ENCODE data around the gene MPP4. TPM values are rescaled to one million over a fixed set of nuclear protein-coding genes. Genes with fewer than 3 reads are reported as not detected.

The MPP4 gene
- total and polyA plus RNA-seq, 2 of the 13 experiments (the other 11 are each of a cell fraction or from before 2014, with no cell fraction given) = not detected

GRCh38 chr2:201735486-201735885, 37.0 kb upstream of the MPP4 start (continued):
- TF ChIP-seq ATF6 (CRISPR knock-in tag; conservative IDR thresholded peaks at IDR 0.05) (no peak), MEIS2 (CRISPR knock-in tag; IDR thresholded peaks at IDR 0.05) (0 out of 2 replicates have a peak, but pooled peaks have one; percentile 60), NR2F2 (IDR thresholded peaks at IDR 0.05; ENCODE audit: borderline replicate concordance, low read depth) (no peak), NPAS2 (CRISPR knock-in tag; IDR thresholded peaks at IDR 0.05; ENCODE audit: borderline replicate concordance) (no peak), ZBTB43 (CRISPR knock-in tag; conservative IDR thresholded peaks at IDR 0.05) (peak; percentile 46; the same call in 1 of the 2 replicates), ZNF883 (CRISPR knock-in tag; IDR thresholded peaks at IDR 0.05; ENCODE audit: not compliant biosample characterization) (no peak), ZNF180 (CRISPR knock-in tag; IDR thresholded peaks at IDR 0.05; ENCODE audit: borderline replicate concordance, low read depth) (no peak), ZBTB20 (CRISPR knock-in tag; IDR thresholded peaks at IDR 0.05; ENCODE audit: borderline replicate concordance, low read depth) (no peak), EP300 (IDR thresholded peaks at IDR 0.05; ENCODE audit: low read depth in 2 of 2, low read length in 2 of 2) (no peak), EP300 (CRISPR knock-in tag; IDR thresholded peaks at IDR 0.05; ENCODE audit: borderline replicate concordance) (no peak), MTERF4 (CRISPR knock-in tag; IDR thresholded peaks at IDR 0.05) (no peak), RERE (CRISPR knock-in tag; IDR thresholded peaks at IDR 0.05; ENCODE audit: low read depth) (no peak), JUND (CRISPR knock-in tag; IDR thresholded peaks at IDR 0.05) (no peak), ZNF687 (CRISPR knock-in tag; IDR thresholded peaks at IDR 0.05) (no peak), SUZ12 (IDR thresholded peaks at IDR 0.05; ENCODE audit: low read depth, low read length) (no peak)
